Testis (tissue), 3 donors: Measurements from ENCODE around the gene PROK1. TPM values are rescaled to one million over a fixed set of nuclear protein-coding genes. Genes with fewer than 3 reads are reported as not detected.

ENCODE experiments used
- DNase-seq: peaks from one replicate; pipeline ENCODE4 v3.0.0-alpha.2; 2019
- H3K27ac ChIP-seq, 2 donors: fragments of 200-600 bp; sonication (generic); one replicate each; pipeline ENCODE4 v1.5.1; 2019
- H3K27me3 ChIP-seq: fragments of 200-600 bp; sonication (generic); one replicate; pipeline ENCODE4 v1.5.1; 2019
- H3K36me3 ChIP-seq: fragments of 200-600 bp; sonication (generic); one replicate; pipeline ENCODE4 v1.5.1; 2017; ENCODE audit warnings: low read depth; ENCODE audit errors: missing control alignments
- H3K4me1 ChIP-seq: fragments of 200-600 bp; sonication (generic); one replicate; pipeline ENCODE4 v1.5.1; 2019
- H3K4me3 ChIP-seq, 2 donors: fragments of 200-600 bp; sonication (generic); one replicate each; pipeline ENCODE4 v1.5.1; 2017 to 2019
- H3K9me3 ChIP-seq: fragments of 200-600 bp; sonication (generic); one replicate; pipeline ENCODE4 v1.5.1; 2017
- POLR2A ChIP-seq: fragments of 450-650 bp; IDR thresholded peaks from one replicate; pipeline ENCODE4 v1.6.1; 2017; ENCODE audit warnings: antibody characterized with exemption, mild to moderate bottlenecking, moderate library complexity
- WGBS, 2 donors: methylation state at CpG; one replicate each; pipeline ENCODE4 v1.1.5; 2018; 5-methylcytosine and 5-hydroxymethylcytosine counted together
- intact Hi-C: fragments of 100-400 bp; cut with DNase I; formaldehyde crosslinking; loops from one replicate; pipeline ENCODE4 v1.15.1; 2023; ENCODE audit warnings: low total_unique reads
- polyA plus RNA-seq: library from polyadenylated mRNA; stranded (reverse); fragments of 350-450 nt; fragmentation: Illumina TruSeq; extraction: RNeasy Lipid Tissue Mini Kit (QIAGEN cat#74804); gene quantifications from one replicate; pipeline ENCODE4 v1.2.3, GENCODE V29; 2014; ENCODE audit warnings: low read depth, low replicate concordance; ENCODE audit not compliant: insufficient read depth
- total RNA-seq, 2 donors: library from RNA; depleted of rRNA; stranded (reverse); fragments of >200 nt; gene quantifications; one replicate each; pipeline ENCODE4 v1.2.3, GENCODE V29; 2016
- TF ChIP-seq, protein P1 (sequence below), 3 experiments: fragments of 450-650 bp in 2 of 3; fragments of 200-600 bp in 1 of 3; sonication (generic) in 1 of 3; IDR thresholded peaks; one replicate each; pipeline ENCODE4 v1.5.1; 2016 to 2019; ENCODE audit warnings: antibody characterized with exemption in 3 of 3, mild to moderate bottlenecking in 2 of 3, moderate library complexity in 1 of 3

The PROK1 gene
- total and polyA plus RNA-seq, 3 donors from 2014 or later: 50.4 to 85.5 (median 70.6) TPM

DNA sequence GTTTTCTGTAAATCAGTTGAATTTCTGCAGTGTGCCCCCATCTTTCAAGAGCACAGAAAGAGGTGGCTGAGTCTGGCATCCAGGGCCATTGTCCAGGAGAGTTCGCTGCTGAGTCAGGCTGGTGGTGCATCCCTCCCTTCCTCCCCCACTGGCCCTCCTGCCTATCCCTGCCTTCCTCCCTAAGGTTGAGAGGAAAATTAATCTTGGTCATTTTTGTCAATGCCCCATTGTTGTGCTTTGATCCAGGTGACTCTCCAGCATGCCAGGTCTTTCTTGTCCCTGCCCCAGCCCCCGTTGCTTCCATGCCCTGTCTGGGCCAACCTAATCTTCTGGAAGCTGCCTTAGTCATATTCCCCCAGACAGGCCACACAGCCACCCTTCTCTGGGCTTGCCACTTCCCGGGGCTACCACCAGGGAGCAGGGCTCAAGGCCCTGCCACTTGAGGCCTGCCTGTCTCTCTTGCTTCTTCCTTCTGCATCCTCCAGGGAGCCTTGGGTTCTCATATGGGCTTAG lies 26.6 kb downstream of the PROK1 start:
- Histone ChIP-seq H3K9me3 (no peaks in the 10 kb centered on the region), H3K36me3 (no peaks in the 10 kb centered on the region), H3K4me3 (no peak overlapping the region), H3K27me3 (no peaks in the 10 kb centered on the region), H3K4me1 (peaks cover 24% of the 10 kb centered on the region), H3K27ac (peak overlapping the region in 1 of 2 donors; percentile 13)
- peak; percentile 54 for DNase-seq
- WGBS, 2 donors: 69 to 78% methylated on average over 2 to 3 of the region's 3 CpGs
- TF ChIP-seq, protein P1, sequence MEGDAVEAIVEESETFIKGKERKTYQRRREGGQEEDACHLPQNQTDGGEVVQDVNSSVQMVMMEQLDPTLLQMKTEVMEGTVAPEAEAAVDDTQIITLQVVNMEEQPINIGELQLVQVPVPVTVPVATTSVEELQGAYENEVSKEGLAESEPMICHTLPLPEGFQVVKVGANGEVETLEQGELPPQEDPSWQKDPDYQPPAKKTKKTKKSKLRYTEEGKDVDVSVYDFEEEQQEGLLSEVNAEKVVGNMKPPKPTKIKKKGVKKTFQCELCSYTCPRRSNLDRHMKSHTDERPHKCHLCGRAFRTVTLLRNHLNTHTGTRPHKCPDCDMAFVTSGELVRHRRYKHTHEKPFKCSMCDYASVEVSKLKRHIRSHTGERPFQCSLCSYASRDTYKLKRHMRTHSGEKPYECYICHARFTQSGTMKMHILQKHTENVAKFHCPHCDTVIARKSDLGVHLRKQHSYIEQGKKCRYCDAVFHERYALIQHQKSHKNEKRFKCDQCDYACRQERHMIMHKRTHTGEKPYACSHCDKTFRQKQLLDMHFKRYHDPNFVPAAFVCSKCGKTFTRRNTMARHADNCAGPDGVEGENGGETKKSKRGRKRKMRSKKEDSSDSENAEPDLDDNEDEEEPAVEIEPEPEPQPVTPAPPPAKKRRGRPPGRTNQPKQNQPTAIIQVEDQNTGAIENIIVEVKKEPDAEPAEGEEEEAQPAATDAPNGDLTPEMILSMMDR (IDR thresholded peaks at IDR 0.05): peak in 2 of 3 experiments; percentile 8 to 9
- TF ChIP-seq POLR2A: no peak
- intact Hi-C loops: no loop called here

DNA sequence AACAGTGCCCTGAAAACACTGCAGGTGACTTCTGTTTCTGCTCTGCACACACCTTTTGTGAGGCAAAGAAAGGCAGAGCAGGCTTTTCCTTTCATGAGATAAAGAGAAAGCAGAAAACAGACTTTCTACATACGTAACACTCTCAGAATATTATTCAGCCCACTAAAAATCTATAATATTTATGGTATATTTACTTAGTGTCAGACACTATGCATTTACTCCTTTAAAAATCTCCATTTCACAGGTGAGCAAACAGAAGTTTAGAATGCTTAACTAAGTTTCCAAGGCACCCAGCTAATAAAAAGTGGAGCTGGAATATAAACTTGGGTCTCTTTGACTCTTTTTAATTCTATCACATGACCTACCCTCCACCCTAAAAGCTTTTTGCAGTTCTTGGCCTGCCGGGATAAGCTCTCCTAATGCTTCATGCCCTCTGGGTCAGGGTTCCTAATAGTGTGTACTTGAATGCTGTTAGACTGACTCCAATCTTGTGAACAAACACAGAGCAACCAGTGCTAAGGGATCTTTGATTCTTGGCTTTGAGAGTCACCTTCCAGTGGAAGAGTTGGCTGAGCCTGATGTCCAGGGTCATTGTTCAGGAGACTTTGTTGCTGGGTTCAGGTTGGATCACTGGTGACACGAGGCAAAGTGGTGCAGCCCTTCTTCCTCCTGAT lies 27.2 kb downstream of the PROK1 start:
- intact Hi-C loops: no loop called here
- TF ChIP-seq, protein P1 (IDR thresholded peaks at IDR 0.05): no peak
- TF ChIP-seq POLR2A: no peak
- no peak for DNase-seq
- WGBS, 2 donors: 59 to 70% methylated on average over 3 of the region's 3 CpGs
- Histone ChIP-seq H3K9me3 (no peaks in the 10 kb centered on the region), H3K36me3 (no peaks in the 10 kb centered on the region), H3K27ac (peak overlapping the region in 1 of 2 donors; percentile 13), H3K27me3 (no peaks in the 10 kb centered on the region), H3K4me1 (peaks cover 30% of the 10 kb centered on the region), H3K4me3 (no peak overlapping the region)

DNA sequence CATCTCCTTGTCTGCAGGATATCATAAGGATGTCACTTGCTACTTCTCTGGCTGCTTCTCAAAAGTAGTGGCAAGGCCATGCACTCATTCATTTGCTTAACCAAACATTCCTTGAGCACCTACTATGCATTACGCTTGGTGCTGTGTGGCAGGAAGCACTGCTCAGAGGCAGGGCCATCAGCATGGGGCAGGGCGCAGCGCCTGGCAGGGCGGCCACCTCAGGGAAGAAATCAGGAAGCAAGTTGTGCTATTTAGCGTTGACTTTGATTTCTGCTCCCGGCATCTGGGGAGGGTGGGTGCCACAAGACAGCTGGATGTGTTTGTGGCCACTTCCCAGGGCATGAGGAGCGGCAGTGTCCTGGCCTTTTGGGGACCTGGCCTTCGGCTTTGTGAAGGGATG lies 27.9 kb downstream of the PROK1 start:
- Histone ChIP-seq H3K36me3 (no peaks in the 10 kb centered on the region), H3K27me3 (no peaks in the 10 kb centered on the region), H3K4me1 (peaks cover 33% of the 10 kb centered on the region), H3K9me3 (no peaks in the 10 kb centered on the region), H3K27ac (no peak overlapping the region), H3K4me3 (no peak overlapping the region)
- intact Hi-C loops: no loop called here
- TF ChIP-seq, protein P1 (IDR thresholded peaks at IDR 0.05): no peak
- 91 to 93% methylated on average over 7 to 8 of the region's 8 CpGs for WGBS, 2 donors
- no peak for DNase-seq

DNA sequence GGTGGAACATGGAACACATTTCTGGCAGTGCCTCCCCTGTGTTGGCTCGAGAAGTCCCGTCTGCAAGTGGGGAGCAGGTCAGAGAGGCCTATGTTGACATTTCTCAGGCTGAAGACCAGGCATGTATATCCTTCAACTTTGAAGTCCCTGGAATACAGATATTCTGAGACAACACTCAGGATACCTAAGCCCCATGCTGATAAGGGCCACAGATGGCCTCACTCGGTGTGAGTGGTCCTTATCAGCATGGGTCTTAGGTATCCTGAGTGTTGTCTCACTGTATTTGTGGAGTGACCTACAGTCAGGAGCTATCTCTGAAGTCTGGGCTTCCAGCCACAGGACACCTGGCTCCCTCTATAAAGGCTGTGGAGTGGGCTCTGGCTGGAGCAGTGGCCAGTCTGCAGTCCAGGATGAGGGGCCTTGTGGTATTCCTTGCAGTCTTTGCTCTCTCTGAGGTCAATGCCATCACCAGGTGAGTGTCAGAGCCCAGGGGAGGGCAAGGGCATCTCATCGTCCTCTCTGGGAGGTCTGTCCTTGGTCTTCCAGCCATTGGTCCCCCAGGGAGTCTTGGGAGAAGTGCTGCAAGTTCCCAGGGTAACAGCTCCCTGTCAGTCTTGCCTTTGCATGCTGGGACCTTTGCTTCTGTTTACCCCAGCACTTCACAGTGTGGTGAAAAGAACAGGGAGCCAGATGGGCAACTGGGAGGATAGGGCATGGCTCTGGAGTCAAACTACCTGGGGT lies 29.6 kb downstream of the PROK1 start:
- Histone ChIP-seq H3K27me3 (no peaks in the 10 kb centered on the region), H3K27ac (no peak overlapping the region), H3K36me3 (no peaks in the 10 kb centered on the region), H3K4me3 (no peak overlapping the region), H3K9me3 (no peaks in the 10 kb centered on the region), H3K4me1 (peaks cover 33% of the 10 kb centered on the region)
- WGBS, 2 donors: 59 to 60% methylated on average over 3 to 4 of the region's 4 CpGs
- no peak for DNase-seq
- TF ChIP-seq, protein P1 (IDR thresholded peaks at IDR 0.05): no peak
- TF ChIP-seq POLR2A: no peak
- intact Hi-C loops: no loop called here
